PC-9 (cell line): ENCODE measurements around the gene LRRN4CL.

Source experiments
- CTCF ChIP-seq: fragments of 200-600 bp; sonication (generic); conservative IDR thresholded peaks from 2 replicates; pipeline ENCODE4 v1.6.1; 2017; ENCODE audit warnings: mixed run types, antibody characterized with exemption, mild to moderate bottlenecking, moderate library complexity
- EZH2 ChIP-seq: fragments of 200-600 bp; sonication (generic); IDR thresholded peaks from 2 replicates; pipeline ENCODE4 v1.8.0; 2017; ENCODE audit warnings: antibody characterized with exemption, low read depth

GRCh38 chr11:62727165-62727871 lies 38.0 kb upstream of the LRRN4CL start, which contains the start of gene HNRNPUL2:
- TF ChIP-seq CTCF (no peak), EZH2 (no peak)
